GM18511 (cell line): ENCODE data around the gene KRTAP9-9.
"Not testable (repeated sequence)": the region's sequence is repeated elsewhere in the genome, so short reads cannot be mapped to it uniquely, and the experiment has no call there.

ENCODE experiments used
- ATAC-seq: cut with Tn5 transposase; IDR thresholded peaks from one replicate; pipeline ENCODE4 v1.9.1; 2021; ENCODE audit warnings: mild to moderate bottlenecking, moderate library complexity; ENCODE audit not compliant: unreplicated experiment

Gene KRTAP9-9

GRCh38 chr17:41255381-41256290 is at the start of gene KRTAP9-9:
KRTAP9-9 (plus strand) TSS chr17:41255384.
- ATAC-seq = not testable (repeated sequence)

GRCh38 chr17:41211845-41212466 is 43.2 kb upstream of the KRTAP9-9 start:
- ATAC-seq = no peak

DNA sequence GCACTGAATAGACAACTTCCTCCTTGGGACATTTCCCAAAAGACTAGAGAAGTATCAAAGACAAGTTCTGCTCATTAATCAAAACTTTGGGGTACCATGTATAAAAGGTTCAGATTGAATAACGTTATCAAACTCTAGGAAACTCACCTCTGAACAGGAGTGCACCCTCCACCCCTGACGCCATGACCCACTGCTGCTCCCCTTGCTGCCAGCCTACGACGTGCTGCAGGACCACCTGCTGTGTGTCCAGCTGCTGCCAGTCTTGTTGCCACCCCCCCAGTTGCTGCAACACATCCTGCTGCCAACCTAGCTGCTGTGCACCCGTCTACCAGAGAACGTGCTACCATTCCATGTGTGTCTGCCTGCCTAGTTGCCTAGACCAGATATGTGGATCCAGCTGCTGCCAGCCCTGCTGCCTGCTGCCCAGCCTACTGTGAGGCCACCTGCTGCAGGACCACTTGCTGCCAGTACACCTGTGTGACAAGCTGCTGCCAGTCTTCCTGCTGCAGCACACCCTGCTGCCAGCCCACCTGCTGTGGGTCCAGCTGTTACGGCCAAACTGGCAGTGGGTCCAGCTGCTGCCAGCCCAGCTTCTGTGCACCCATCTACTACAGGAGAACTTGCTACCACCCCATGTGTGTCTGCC is 42.5 kb upstream of the KRTAP9-9 start:
- no peak for ATAC-seq

- no peak for ATAC-seq
These were observed 39.5 kb upstream of the KRTAP9-9 start for GRCh38 chr17:41215681-41216080.

DNA sequence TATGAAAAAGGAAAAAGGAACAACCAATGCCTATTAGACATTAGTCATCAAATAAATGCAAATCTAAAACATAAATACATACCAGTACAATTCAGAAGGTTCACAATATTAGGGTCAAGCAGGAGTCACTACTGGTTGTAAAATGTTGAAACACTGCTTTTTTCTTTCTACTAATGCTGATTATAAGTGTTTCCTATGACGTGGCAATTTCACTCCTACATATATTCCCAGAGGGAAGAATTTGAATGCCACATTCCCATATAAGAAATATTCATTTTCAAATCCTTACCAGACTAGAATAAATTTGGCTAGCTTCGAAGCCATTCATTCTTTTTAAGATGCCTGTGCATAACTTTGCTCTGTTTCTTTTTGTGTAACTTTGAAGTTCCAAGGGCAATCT is 31.4 kb upstream of the KRTAP9-9 start:
- ATAC-seq = no peak

GRCh38 chr17:41226051-41226450 is 29.1 kb upstream of the KRTAP9-9 start:
- ATAC-seq = no peak

- not testable (repeated sequence) for ATAC-seq
These were observed 28.5 kb upstream of the KRTAP9-9 start, which contains the start of gene KRTAP9-2 for GRCh38 chr17:41226598-41227095. KRTAP9-2 (plus strand) TSS chr17:41226648; CDS start chr17:41226655, 7 bp downstream.

DNA sequence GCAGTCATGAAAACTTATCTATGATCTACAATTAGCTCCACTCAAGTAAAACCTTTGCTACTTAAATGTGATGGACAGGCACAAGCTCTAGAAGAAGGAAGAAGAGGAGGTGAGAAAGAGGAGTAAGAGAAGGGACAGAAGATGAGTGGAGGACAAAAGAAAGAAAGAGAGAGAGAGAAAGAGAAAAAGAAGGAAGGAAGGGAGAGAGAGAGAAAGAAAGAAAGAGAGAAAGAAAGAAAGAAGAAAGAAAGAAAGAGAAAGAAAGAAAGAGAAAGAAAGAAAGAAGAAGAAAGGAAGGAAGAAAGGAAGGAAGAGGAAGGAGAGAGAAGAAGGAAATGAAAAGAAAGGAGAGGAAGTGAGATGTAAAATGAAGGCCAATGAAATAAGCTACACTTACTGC is 25.1 kb upstream of the KRTAP9-9 start:
- no peak for ATAC-seq

DNA sequence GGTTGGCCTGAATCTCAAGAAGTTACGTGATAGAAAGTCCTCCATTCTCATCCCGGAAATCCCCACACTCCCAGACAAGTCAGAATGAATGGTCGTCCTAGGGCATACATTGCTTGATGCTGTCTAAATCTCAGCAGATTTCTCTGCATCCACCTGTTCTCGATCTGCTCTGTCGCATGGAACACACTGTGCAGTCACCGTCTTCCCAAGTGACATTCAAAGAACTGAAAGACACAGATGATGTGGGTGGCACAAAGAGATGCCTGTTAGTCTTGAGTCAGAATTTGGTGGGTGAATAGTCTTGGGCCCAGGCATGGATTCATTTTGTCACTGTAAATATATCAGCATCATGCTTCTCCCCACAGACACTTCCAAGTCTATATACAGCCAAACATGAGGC is 23.5 kb upstream of the KRTAP9-9 start:
- ATAC-seq = no peak

DNA sequence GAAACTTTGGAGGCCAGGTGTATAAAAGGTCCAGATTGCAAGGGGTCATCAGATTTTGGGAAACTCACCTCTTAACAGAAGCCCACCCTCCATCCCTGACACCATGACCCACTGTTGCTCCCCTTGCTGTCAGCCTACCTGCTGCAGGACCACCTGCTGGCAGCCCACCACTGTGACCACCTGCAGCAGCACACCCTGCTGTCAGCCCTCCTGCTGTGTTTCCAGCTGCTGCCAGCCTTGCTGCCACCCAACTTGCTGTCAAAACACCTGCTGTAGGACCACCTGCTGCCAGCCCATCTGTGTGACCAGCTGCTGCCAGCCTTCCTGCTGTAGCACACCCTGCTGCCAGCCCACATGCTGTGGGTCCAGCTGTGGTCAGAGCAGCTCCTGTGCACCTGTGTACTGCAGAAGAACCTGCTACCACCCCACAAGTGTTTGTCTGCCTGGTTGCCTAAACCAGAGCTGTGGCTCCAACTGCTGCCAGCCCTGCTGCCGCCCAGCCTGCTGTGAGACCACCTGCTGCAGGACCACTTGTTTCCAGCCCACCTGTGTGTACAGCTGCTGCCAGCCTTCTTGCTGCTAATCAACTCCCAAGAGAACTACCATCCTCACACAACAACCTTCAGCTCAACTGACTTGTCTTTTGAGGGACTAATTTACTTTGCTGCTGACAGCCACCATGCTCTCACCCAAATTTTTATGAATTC is 22.6 kb upstream of the KRTAP9-9 start, which contains the start of gene KRTAP9-3:
TSS of gene KRTAP9-3 (plus strand) at position 51 of the 707 bp plus-strand sequence. CDS start at position 104, 53 bp downstream.
- not testable (repeated sequence) for ATAC-seq

DNA sequence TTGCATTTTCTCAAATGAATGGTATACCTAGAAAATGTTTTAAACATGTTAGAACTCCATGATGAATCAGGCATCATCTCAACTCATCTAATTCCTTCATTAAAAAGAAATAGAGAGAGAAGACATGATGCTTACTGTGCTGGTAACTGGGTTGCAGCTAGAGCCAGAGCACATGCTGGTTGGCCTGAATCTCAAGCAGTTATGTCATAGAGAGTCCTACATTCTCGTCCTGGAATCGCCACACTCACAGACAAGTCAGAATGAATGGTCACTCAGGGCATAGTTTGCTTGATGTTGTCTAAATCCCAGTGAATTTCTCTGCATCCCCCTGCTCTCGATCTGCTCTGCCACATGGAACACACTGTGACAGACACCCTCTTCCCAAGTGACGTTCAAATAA is 18.1 kb upstream of the KRTAP9-9 start:
- not testable (repeated sequence) for ATAC-seq

- not testable (repeated sequence) for ATAC-seq
These were observed 17.2 kb upstream of the KRTAP9-9 start, which contains the start of gene KRTAP9-8 for GRCh38 chr17:41237949-41238437. KRTAP9-8 (plus strand) TSS chr17:41237999; CDS start chr17:41238052, 53 bp downstream.

DNA sequence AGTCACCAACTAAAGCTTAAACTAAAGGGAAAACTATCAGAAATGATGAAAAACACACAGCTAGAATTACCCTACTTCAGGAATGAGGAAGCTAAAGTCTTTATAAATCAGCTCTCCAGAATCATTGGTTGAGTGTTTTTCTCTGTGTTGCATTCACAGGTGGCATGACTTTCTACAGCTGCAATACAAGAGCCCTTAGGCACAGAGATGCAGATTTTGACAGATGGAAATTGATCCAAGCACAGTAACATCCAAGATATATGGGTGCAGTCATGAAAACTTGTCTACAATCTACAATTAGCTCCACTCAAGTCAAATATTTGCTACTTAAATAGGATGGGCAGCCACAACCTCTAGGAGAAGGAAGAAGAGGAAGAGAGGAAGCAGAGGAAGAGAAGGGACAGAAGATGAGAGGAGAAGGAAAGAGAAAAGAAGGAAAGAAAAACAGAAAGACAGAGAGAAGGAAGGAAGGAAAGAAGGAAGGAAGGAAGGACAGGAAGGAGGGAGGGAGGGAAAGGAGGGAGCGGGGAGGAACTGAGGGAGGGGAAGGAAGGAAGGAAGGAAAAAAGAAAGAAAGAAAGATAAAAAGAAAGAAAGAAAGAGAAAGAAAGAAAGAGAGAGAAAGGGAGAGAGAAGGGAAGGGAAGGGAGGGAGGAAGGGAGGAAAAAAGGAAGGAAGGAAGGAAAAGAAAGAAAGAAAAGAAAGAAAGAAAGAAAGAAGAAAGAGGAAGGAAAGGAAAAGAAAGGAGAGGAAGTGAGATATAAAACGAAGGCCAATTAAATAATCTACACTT is 8.0 kb upstream of the KRTAP9-9 start:
- not testable (repeated sequence) for ATAC-seq

- not testable (repeated sequence) for ATAC-seq
These were observed 5.4 kb upstream of the KRTAP9-9 start, which contains the start of gene KRTAP9-4 for GRCh38 chr17:41249637-41250240. KRTAP9-4 (plus strand) TSS chr17:41249687; CDS start chr17:41249721, 34 bp downstream.

- no peak for ATAC-seq
These were observed 3.9 kb upstream of the KRTAP9-9 start for GRCh38 chr17:41251261-41251660.

GRCh38 chr17:41254861-41255260 is 323 bp upstream of the KRTAP9-9 start:
- ATAC-seq = no peak

GRCh38 chr17:41256291-41256685 is 1.1 kb downstream of the KRTAP9-9 start:
- ATAC-seq = no peak

DNA sequence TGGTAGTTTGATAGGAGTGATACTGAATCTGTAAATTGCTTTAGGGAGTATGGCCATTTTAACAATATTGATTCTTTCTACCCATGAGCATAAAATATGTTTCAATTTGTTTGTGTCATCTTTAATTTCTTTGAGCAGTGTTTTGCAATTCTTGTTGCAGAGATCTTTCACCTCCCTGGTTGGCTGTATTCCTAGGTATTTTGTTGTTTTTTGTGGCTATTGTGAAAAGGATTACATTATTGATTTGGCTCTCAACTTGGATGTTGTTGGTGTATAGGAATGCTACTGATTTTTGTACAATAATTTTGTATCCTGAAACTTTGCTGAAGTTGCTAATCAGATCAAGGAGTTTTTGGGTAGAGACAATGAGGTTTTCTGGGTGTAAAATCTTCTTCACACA is 3.2 kb downstream of the KRTAP9-9 start:
- ATAC-seq = no peak

DNA sequence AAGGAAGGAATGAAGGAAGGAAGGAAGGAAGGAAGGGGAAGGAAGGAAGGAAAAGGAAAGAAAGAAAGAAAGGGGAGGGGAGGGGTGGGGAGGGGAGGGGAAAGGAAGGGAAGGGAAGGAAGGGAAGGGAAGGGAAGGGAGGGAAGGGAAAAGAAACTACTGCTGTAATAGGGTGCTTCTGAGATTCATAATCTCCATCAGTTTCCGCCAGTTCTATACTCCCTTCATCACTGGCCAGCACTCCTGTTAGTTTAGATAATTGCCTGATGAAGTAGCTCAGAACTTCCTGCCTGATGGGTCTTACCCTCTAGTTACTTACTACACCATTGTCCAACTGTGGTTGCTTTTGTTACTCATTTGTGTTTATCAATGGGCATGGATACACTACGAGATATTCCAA is 8.0 kb downstream of the KRTAP9-9 start:
- no peak for ATAC-seq
